MM.1S (cell line): Measurements from ENCODE around the gene AMIGO1.

Source experiments
- DNase-seq: peaks from one replicate; pipeline ENCODE4 v3.0.0-alpha.2; 2015
- H2AFZ ChIP-seq: fragments of 300-600 bp; sonication (generic); 2 replicates; pipeline ENCODE4 v1.6.0; 2016; ENCODE audit warnings: antibody characterized with exemption, low read length
- H3F3A ChIP-seq: fragments of 300-600 bp; sonication (generic); 2 replicates; pipeline ENCODE4 v1.6.1; 2016; ENCODE audit warnings: mild to moderate bottlenecking, antibody characterized with exemption, low read length, moderate library complexity, mixed read lengths; ENCODE audit not compliant: insufficient read depth
- H3K27ac ChIP-seq: fragments of 300-600 bp; sonication (generic); 2 replicates; pipeline ENCODE4 v1.5.1; 2016; ENCODE audit warnings: mild to moderate bottlenecking, low read length
- H3K27me3 ChIP-seq: fragments of 300-600 bp; sonication (generic); replicated peaks from 2 replicates; pipeline ENCODE4 v1.6.0; 2016; ENCODE audit warnings: low read length; ENCODE audit not compliant: insufficient read depth
- H3K36me3 ChIP-seq: fragments of 300-600 bp; sonication (generic); replicated peaks from 2 replicates; pipeline ENCODE4 v1.6.1; 2016; ENCODE audit warnings: mild to moderate bottlenecking, low read length, mixed read lengths; ENCODE audit not compliant: insufficient read depth
- H3K4me1 ChIP-seq: fragments of 300-600 bp; sonication (generic); 2 replicates; pipeline ENCODE4 v1.6.1; 2016; ENCODE audit warnings: low read length, mixed read lengths
- H3K4me2 ChIP-seq: fragments of 300-600 bp; sonication (generic); 2 replicates; pipeline ENCODE4 v1.6.0; 2016; ENCODE audit warnings: low read depth, low read length
- H3K4me3 ChIP-seq: fragments of 300-600 bp; sonication (generic); 2 replicates; pipeline ENCODE4 v1.5.1; 2016; ENCODE audit warnings: low read length, mixed read lengths
- H3K79me2 ChIP-seq: fragments of 300-600 bp; sonication (generic); 2 replicates; pipeline ENCODE4 v1.6.1; 2016; ENCODE audit warnings: mixed run types, low read length, mixed read lengths
- H3K9ac ChIP-seq: fragments of 300-600 bp; sonication (generic); 2 replicates; pipeline ENCODE4 v1.6.1; 2016; ENCODE audit warnings: low read length, mixed read lengths
- H3K9me2 ChIP-seq: fragments of 300-600 bp; sonication (generic); replicated peaks from 2 replicates; pipeline ENCODE4 v1.6.1; 2016; ENCODE audit warnings: mild to moderate bottlenecking, low read length, mixed read lengths; ENCODE audit not compliant: insufficient read depth
- H3K9me3 ChIP-seq: fragments of 300-600 bp; sonication (generic); replicated peaks from 2 replicates; pipeline ENCODE4 v1.6.1; 2016; ENCODE audit warnings: mild to moderate bottlenecking, low read length, mixed read lengths; ENCODE audit not compliant: insufficient read depth
- H4K20me1 ChIP-seq: fragments of 300-600 bp; sonication (generic); 2 replicates; pipeline ENCODE4 v1.6.1; 2016; ENCODE audit warnings: mild to moderate bottlenecking, low read length, moderate library complexity, mixed read lengths; ENCODE audit not compliant: insufficient read depth
- CTCF ChIP-seq: fragments of 300-600 bp; sonication (generic); IDR thresholded peaks from 2 replicates; pipeline ENCODE4 v1.5.1; 2016; ENCODE audit warnings: antibody characterized with exemption, low read length, mixed read lengths
- EZH2 ChIP-seq: fragments of 300-600 bp; sonication (generic); optimal IDR thresholded peaks from 2 replicates; pipeline ENCODE3; 2017; ENCODE audit warnings: low read depth, mild to moderate bottlenecking, antibody characterized with exemption, low read length, mixed read lengths
- EZH2phosphoT487 ChIP-seq: fragments of 300-600 bp; sonication (generic); IDR thresholded peaks from 2 replicates; pipeline ENCODE4 v1.6.1; 2018; ENCODE audit warnings: antibody characterized with exemption, low read length

The AMIGO1 gene

GRCh38 chr1:109498161-109498801, 11.2 kb downstream of the AMIGO1 start:
- Histone ChIP-seq H3K4me1 (0 out of 2 replicates have a peak, but pooled peaks cover 2% of the 10 kb centered on the region), H3K4me2 (no peak overlapping the region), H3K79me2 (peaks cover 3% of the 10 kb centered on the region; the same call in 1 of the 2 replicates), H3K4me3 (no peak overlapping the region), H4K20me1 (no peaks in the 10 kb centered on the region), H3K9ac (no peak overlapping the region), H3F3A (no peaks in the 10 kb centered on the region), H3K9me3 (no peaks in the 10 kb centered on the region), H3K36me3 (no peaks in the 10 kb centered on the region), H3K27ac (no peak overlapping the region), H3K9me2 (no peaks in the 10 kb centered on the region), H2AFZ (no peak overlapping the region), H3K27me3 (no peaks in the 10 kb centered on the region)
- DNase-seq = no peak
- TF ChIP-seq EZH2phosphoT487 (no peak), CTCF (no peak), EZH2 (no peak)

- Histone ChIP-seq H3K4me3 (no peak overlapping the region), H3K27ac (no peak overlapping the region), H3K27me3 (no peaks in the 10 kb centered on the region), H3K9me2 (no peaks in the 10 kb centered on the region), H3K4me1 (0 out of 2 replicates have a peak, but pooled peaks cover 2% of the 10 kb centered on the region), H2AFZ (no peak overlapping the region), H3K4me2 (no peak overlapping the region), H3K79me2 (peaks cover 3% of the 10 kb centered on the region; the same call in 1 of the 2 replicates), H3K9me3 (no peaks in the 10 kb centered on the region), H4K20me1 (no peaks in the 10 kb centered on the region), H3K36me3 (no peaks in the 10 kb centered on the region), H3F3A (no peaks in the 10 kb centered on the region), H3K9ac (no peak overlapping the region)
- DNase-seq = no peak
- TF ChIP-seq CTCF = no peak
- no peak for TF ChIP-seq EZH2phosphoT487
- TF ChIP-seq EZH2 = no peak
These were observed 11.9 kb downstream of the AMIGO1 start for GRCh38 chr1:109497449-109498160.

GRCh38 chr1:109495738-109496137, 13.8 kb downstream of the AMIGO1 start:
- H4K20me1 ChIP-seq = no peaks in the 10 kb centered on the region
- DNase-seq = no peak
- no peak overlapping the region for H3K27ac ChIP-seq
- no peaks in the 10 kb centered on the region for H3K9me2 ChIP-seq
- no peaks in the 10 kb centered on the region for H3K36me3 ChIP-seq
- H3F3A ChIP-seq = no peaks in the 10 kb centered on the region
- H3K79me2 ChIP-seq = peaks cover 3% of the 10 kb centered on the region; the same call in 1 of the 2 replicates
- H3K27me3 ChIP-seq = no peaks in the 10 kb centered on the region
- H3K4me1 ChIP-seq = 0 out of 2 replicates have a peak, but pooled peaks cover 2% of the 10 kb centered on the region
- no peak overlapping the region for H3K9ac ChIP-seq
- H3K4me2 ChIP-seq = no peak overlapping the region
- H3K9me3 ChIP-seq = no peaks in the 10 kb centered on the region
- no peak overlapping the region for H3K4me3 ChIP-seq
- no peak for TF ChIP-seq EZH2
- TF ChIP-seq CTCF = no peak
- no peak for TF ChIP-seq EZH2phosphoT487
- H2AFZ ChIP-seq = no peak overlapping the region
